Neuronal stem cell (in vitro differentiated cells): ENCODE results near the gene ATXN10.

Experiments used
- DNase-seq: peaks from one replicate; pipeline ENCODE4 v3.0.0-alpha.2; 2013; ENCODE audit warnings: low spot score
- H2AFZ ChIP-seq: one replicate; pipeline ENCODE4 v1.6.1; 2013; ENCODE audit warnings: mild to moderate bottlenecking, low read length, inconsistent platforms
- H2AK5ac ChIP-seq: 2 replicates; pipeline ENCODE4 v1.6.1; 2013; ENCODE audit warnings: low read depth, mild to moderate bottlenecking, inconsistent platforms, low read length, moderate library complexity, mixed read lengths
- H2BK120ac ChIP-seq: 2 replicates; pipeline ENCODE4 v1.6.1; 2013; ENCODE audit warnings: low read depth, mild to moderate bottlenecking, inconsistent platforms, low read length, moderate library complexity, mixed read lengths
- H2BK12ac ChIP-seq: one replicate; pipeline ENCODE4 v1.6.1; 2013; ENCODE audit warnings: low read length, inconsistent platforms
- H2BK15ac ChIP-seq: 2 replicates; pipeline ENCODE4 v1.6.1; 2013; ENCODE audit warnings: mild to moderate bottlenecking, low read length, inconsistent platforms, mixed read lengths
- H2BK5ac ChIP-seq: one replicate; pipeline ENCODE4 v1.6.1; 2013; ENCODE audit warnings: inconsistent platforms, mild to moderate bottlenecking, low read length, moderate library complexity
- H3K14ac ChIP-seq: one replicate; pipeline ENCODE4 v1.6.1; 2013; ENCODE audit warnings: low read length, inconsistent platforms
- H3K18ac ChIP-seq: 2 replicates; pipeline ENCODE4 v1.6.1; 2013; ENCODE audit warnings: low read length, inconsistent platforms
- H3K23ac ChIP-seq: 2 replicates; pipeline ENCODE4 v1.6.1; 2013; ENCODE audit warnings: low read depth, mild to moderate bottlenecking, mixed read lengths, low read length, inconsistent platforms; ENCODE audit not compliant: poor library complexity
- H3K27ac ChIP-seq: replicated peaks from 3 replicates; pipeline ENCODE4 v1.5.1; 2013; ENCODE audit warnings: low read length, inconsistent platforms
- H3K27me3 ChIP-seq, 3 experiments: 2 replicates each; pipeline ENCODE4 v1.6.1; 2013; ENCODE audit warnings: low read length in 3 of 3, mild to moderate bottlenecking in 2 of 3, inconsistent platforms in 1 of 3, low read depth in 1 of 3, mixed read lengths in 1 of 3, moderate library complexity in 1 of 3; ENCODE audit not compliant: control insufficient read depth in 3 of 3, insufficient read depth in 3 of 3
- H3K36me3 ChIP-seq, 2 donors: replicated peaks in 1 of 2; 2 replicates each; pipeline ENCODE4 v1.6.1; 2013; ENCODE audit warnings: low read length in 2 of 2; ENCODE audit not compliant: control insufficient read depth in 2 of 2, insufficient read depth in 2 of 2
- H3K4ac ChIP-seq: 2 replicates; pipeline ENCODE4 v1.6.1; 2013; ENCODE audit warnings: inconsistent platforms, mild to moderate bottlenecking, low read length, moderate library complexity
- H3K4me1 ChIP-seq, 2 donors: 1 replicate in 1 of 2; 2 replicates in 1 of 2; pipeline ENCODE4 v1.6.1; 2013; ENCODE audit warnings: low read length in 2 of 2, low read depth in 1 of 2; ENCODE audit not compliant: control insufficient read depth in 2 of 2, insufficient read depth in 1 of 2
- H3K4me2 ChIP-seq: one replicate; pipeline ENCODE4 v1.6.1; 2013; ENCODE audit warnings: mild to moderate bottlenecking, low read length, inconsistent platforms; ENCODE audit not compliant: insufficient read depth, poor library complexity, severe bottlenecking
- H3K4me3 ChIP-seq, 2 donors: 2 replicates each; pipeline ENCODE4 v1.5.1; 2013; ENCODE audit warnings: low read length in 2 of 2, mild to moderate bottlenecking in 2 of 2, inconsistent platforms in 1 of 2, moderate library complexity in 1 of 2
- H3K79me1 ChIP-seq: one replicate; pipeline ENCODE4 v1.6.1; 2013; ENCODE audit warnings: low read depth, mild to moderate bottlenecking, inconsistent platforms, low read length, moderate library complexity
- H3K9ac ChIP-seq: one replicate; pipeline ENCODE4 v1.6.1; 2013; ENCODE audit warnings: mild to moderate bottlenecking, low read depth, low read length, inconsistent platforms; ENCODE audit not compliant: poor library complexity
- H3K9me3 ChIP-seq, 2 donors: replicated peaks in 1 of 2; 2 replicates each; pipeline versions ENCODE3 to v1.6.1; 2013; ENCODE audit warnings: low read length in 2 of 2, mild to moderate bottlenecking in 2 of 2, inconsistent platforms in 1 of 2, low read depth in 1 of 2, mixed read lengths in 1 of 2, moderate library complexity in 1 of 2; ENCODE audit not compliant: control insufficient read depth in 2 of 2, insufficient read depth in 1 of 2
- H4K8ac ChIP-seq: one replicate; pipeline ENCODE4 v1.6.1; 2013; ENCODE audit warnings: low read depth, mild to moderate bottlenecking, inconsistent platforms, low read length, moderate library complexity
- H4K91ac ChIP-seq: one replicate; pipeline ENCODE4 v1.6.1; 2013; ENCODE audit warnings: low read length, low read depth, mild to moderate bottlenecking, inconsistent platforms; ENCODE audit not compliant: poor library complexity
- WGBS, 2 donors: extraction: QIAGEN DNeasy Blood & Tissue Kit; methylation state at CpG; one replicate each; pipeline ENCODE4 v1.1.7; 2013; ENCODE audit warnings: missing lambda C conversion rate in 2 of 2, mixed read lengths in 1 of 2; ENCODE audit not compliant: insufficient read length in 2 of 2, insufficient replicate concordance in 1 of 2; ENCODE audit errors: extremely low coverage in 2 of 2; 5-methylcytosine and 5-hydroxymethylcytosine counted together

Gene ATXN10

GRCh38 chr22:45722006-45722405, 50.4 kb downstream of the ATXN10 start:
- Histone ChIP-seq H3K79me1 (peaks cover 2% of the 10 kb centered on the region), H3K14ac (no peak overlapping the region), H3K18ac (no peak overlapping the region), H2BK12ac (no peak overlapping the region), H2BK15ac (no peak overlapping the region), H3K4me3 (no peak overlapping the region), H3K27me3 (no peaks in the 10 kb centered on the region), H3K9ac (no peak overlapping the region), H3K36me3 (peaks cover 10 to 67% of the 10 kb centered on the region in 2 donors), H2BK120ac (no peak overlapping the region), H2AFZ (no peak overlapping the region), H2AK5ac (no peak overlapping the region), H3K4ac (no peak overlapping the region), H3K9me3 (no peaks in the 10 kb centered on the region), H3K4me1 (no peaks in the 10 kb centered on the region), H3K4me2 (no peak overlapping the region), H4K91ac (no peak overlapping the region), H2BK5ac (no peak overlapping the region), H3K23ac (no peak overlapping the region), H4K8ac (no peak overlapping the region), H3K27ac (no peak overlapping the region)
- no peak for DNase-seq
- no CpG with 5 or more reads among the region's 2 CpGs for WGBS, 2 donors

DNA sequence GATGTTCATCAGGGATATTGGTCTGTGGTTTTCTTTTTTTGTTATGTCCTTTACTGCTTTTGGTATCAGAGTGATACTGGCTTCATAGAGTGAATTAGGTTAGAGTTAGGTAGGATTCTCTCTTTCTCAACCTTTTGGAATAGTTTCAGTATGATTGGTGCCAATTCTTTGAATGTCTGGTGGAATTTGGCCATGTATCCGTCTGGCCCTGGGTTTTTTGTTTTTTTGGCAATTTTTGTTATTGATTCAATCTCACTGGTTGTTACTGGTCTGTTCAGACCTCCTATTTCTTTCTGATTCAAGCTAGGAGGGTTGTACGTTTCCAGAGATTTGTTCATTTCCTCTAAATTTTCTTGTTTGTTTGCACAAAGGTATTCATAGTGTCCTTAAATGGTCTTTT, 54.4 kb downstream of the ATXN10 start:
- Histone ChIP-seq H3K27ac (no peak overlapping the region), H3K36me3 (peaks cover 5 to 63% of the 10 kb centered on the region in 2 donors), H2BK5ac (no peak overlapping the region), H4K91ac (no peak overlapping the region), H3K4me1 (no peaks in the 10 kb centered on the region), H2BK120ac (no peak overlapping the region), H3K18ac (no peak overlapping the region), H3K9ac (no peak overlapping the region), H4K8ac (no peak overlapping the region), H3K23ac (no peak overlapping the region), H3K4me2 (no peak overlapping the region), H2BK12ac (no peak overlapping the region), H3K9me3 (no peaks in the 10 kb centered on the region), H2BK15ac (no peak overlapping the region), H3K4ac (no peak overlapping the region), H2AFZ (no peak overlapping the region), H3K4me3 (no peak overlapping the region), H3K79me1 (peaks cover 2% of the 10 kb centered on the region), H3K27me3 (no peaks in the 10 kb centered on the region), H2AK5ac (no peak overlapping the region), H3K14ac (no peak overlapping the region)
- no CpG with 5 or more reads among the region's 2 CpGs for WGBS, 2 donors
- DNase-seq, result no peak

GRCh38 chr22:45731041-45731797, 59.6 kb downstream of the ATXN10 start:
- no peak overlapping the region for H4K8ac ChIP-seq
- H3K27me3 ChIP-seq, result no peaks in the 10 kb centered on the region
- no peak overlapping the region for H3K4me3 ChIP-seq
- no peak overlapping the region for H2BK15ac ChIP-seq
- H3K9me3 ChIP-seq, result no peaks in the 10 kb centered on the region
- no peak overlapping the region for H2AK5ac ChIP-seq
- peaks cover 2 to 79% of the 10 kb centered on the region in 2 donors for H3K36me3 ChIP-seq
- no peak overlapping the region for H3K18ac ChIP-seq
- H3K9ac ChIP-seq, result no peak overlapping the region
- no peak for DNase-seq
- H3K4me1 ChIP-seq, result peaks cover 0 to 3% of the 10 kb centered on the region in 2 donors
- H3K4me2 ChIP-seq, result no peak overlapping the region
- H3K4ac ChIP-seq, result no peak overlapping the region
- no CpG with 5 or more reads among the region's 8 CpGs for WGBS, 2 donors
- no peak overlapping the region for H2BK5ac ChIP-seq
- H2AFZ ChIP-seq, result no peak overlapping the region
- H2BK12ac ChIP-seq, result no peak overlapping the region
- no peak overlapping the region for H3K23ac ChIP-seq
- no peak overlapping the region for H3K27ac ChIP-seq
- no peak overlapping the region for H2BK120ac ChIP-seq
- no peak overlapping the region for H3K14ac ChIP-seq
- peaks cover 2% of the 10 kb centered on the region for H3K79me1 ChIP-seq
- no peak overlapping the region for H4K91ac ChIP-seq

DNA sequence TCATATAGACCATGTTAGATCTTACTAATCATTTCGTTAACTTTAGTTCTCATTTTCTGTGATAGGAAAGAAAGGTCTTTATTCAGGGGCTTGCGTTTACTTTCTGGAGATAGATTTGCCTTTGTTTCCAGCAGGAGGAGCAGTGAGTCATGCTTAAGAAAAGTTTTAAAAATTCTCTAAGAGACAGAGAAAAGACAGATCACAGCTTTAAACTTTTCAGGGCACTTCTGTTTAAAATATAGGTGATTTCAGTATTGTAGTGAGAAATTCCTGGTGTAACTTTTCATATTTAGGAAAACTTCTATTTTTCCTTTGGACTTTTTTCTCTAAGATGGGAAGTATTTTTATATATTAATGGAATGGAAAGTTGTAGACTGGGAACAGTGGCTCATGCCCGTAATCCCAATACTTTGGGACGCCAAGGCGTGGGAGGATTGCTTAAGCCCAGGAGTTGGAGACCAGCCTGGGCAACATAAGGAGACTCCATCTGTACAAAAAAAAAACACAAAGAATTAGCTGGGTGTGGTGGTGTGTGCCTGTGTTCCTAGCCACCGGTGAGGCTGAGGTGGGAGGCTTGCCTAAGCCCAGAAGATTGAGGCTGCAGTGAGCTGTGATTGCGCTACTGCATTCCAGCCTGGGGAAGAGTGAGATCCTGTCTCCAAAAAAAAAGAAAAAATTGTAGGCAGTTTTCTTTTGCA, 60.3 kb downstream of the ATXN10 start:
- Histone ChIP-seq H3K9ac (no peak overlapping the region), H2BK5ac (no peak overlapping the region), H3K9me3 (no peaks in the 10 kb centered on the region), H3K36me3 (peaks cover 3 to 87% of the 10 kb centered on the region in 2 donors), H3K23ac (no peak overlapping the region), H3K4me1 (peaks cover 0 to 3% of the 10 kb centered on the region in 2 donors), H3K18ac (no peak overlapping the region), H3K4ac (no peak overlapping the region), H3K4me2 (no peak overlapping the region), H3K79me1 (peaks cover 2% of the 10 kb centered on the region), H2BK15ac (no peak overlapping the region), H4K8ac (no peak overlapping the region), H2BK120ac (no peak overlapping the region), H2BK12ac (no peak overlapping the region), H3K27me3 (no peaks in the 10 kb centered on the region), H3K4me3 (no peak overlapping the region), H4K91ac (no peak overlapping the region), H2AFZ (no peak overlapping the region), H3K27ac (no peak overlapping the region), H2AK5ac (no peak overlapping the region), H3K14ac (no peak overlapping the region)
- WGBS, 2 donors, result no CpG with 5 or more reads among the region's 7 CpGs
- DNase-seq, result no peak
